Measurements from ENCODE around the gene PTCD1.
A peak's percentile ranks its signal among the peaks of the same experiment; 100 is the strongest.

Gene PTCD1

GRCh38 chr7:99438573-99439480 lies at the start of gene PTCD1, which contains the start of gene CPSF4:
TSS of gene PTCD1 (minus strand) at chr7:99438798. CDS start at chr7:99435242, 3,556 bp downstream.
TSS of gene CPSF4 (plus strand) at chr7:99438943. CDS start at chr7:99439083, 140 bp downstream.
- DNase-seq (ENCODE audit: low read depth): peak; percentile 80

GRCh38 chr7:99485094-99485493 lies 46.5 kb upstream of the PTCD1 start:
- DNase-seq (ENCODE audit: low read depth): no peak

GRCh38 chr7:99478464-99479440 lies 40.2 kb upstream of the PTCD1 start:
- no peak for DNase-seq (ENCODE audit: low read depth)

DNA sequence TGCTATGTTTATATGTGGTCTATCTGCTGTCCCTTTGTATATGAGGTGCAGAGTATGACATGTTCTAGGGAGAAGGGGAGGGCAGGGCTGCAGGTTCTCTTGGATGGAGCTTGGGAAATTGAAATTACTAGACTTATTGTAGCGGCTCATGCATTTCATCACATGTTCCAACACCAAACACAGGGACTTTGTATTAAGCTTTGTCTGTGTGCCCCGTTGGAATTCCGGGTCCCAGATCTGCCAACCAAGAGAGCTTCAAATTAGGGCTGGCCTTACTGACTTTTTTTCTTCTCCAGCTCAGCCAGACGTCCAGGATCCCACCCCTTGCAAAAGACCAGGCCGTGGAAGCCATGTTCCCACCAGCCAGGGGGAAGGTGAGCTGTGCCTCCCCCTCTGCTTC lies 37.5 kb upstream of the PTCD1 start:
- DNase-seq (ENCODE audit: low read depth): no peak

- DNase-seq (ENCODE audit: low read depth): no peak
Measured at GRCh38 chr7:99473315-99473596, 34.7 kb upstream of the PTCD1 start.

DNA sequence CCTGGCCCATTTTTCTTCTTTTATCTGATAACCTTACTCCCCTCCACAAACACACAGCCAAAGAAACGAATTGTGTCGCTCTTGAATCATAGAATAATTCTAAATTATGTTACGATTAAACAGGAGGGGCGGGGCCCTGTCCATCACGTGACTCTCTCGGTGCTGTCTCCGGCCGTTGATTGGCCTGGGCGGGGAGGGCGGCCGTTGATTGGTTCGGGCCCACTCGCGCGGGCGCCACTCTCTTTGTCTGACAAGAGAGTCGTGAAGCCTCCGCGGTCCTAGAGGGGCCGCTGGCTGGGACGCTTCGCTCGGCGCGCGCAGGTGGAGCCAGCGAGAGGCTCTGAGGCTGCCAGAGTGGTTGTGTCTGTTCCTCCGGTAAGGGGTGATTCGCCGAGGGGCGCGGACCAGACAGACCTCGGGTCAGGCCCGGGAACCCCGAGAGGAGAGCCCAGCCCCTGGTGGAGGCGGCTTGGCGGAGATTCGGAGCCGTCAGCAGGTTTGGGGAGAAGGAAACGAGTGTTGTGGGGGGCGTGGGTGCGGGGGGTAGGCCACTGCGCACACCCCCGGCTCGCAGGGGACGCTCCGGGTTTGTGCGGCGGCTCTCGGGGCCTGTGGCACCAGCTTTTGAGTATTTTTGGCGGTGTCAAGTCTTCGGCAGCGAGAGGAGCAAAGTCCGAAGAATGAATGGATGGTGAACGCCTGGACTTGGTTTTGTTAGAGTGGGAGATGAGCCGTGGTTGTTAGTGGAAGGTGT lies 34.1 kb upstream of the PTCD1 start, which contains the start of gene ZNF789:
ZNF789 (plus strand) TSS at position 330 of the 754 bp plus-strand sequence. CDS start 3,567 bp downstream, outside the sequence.
- peak; percentile 98 for DNase-seq (ENCODE audit: low read depth)

GRCh38 chr7:99469381-99470065 lies 30.9 kb upstream of the PTCD1 start:
- no peak for DNase-seq (ENCODE audit: low read depth)

DNA sequence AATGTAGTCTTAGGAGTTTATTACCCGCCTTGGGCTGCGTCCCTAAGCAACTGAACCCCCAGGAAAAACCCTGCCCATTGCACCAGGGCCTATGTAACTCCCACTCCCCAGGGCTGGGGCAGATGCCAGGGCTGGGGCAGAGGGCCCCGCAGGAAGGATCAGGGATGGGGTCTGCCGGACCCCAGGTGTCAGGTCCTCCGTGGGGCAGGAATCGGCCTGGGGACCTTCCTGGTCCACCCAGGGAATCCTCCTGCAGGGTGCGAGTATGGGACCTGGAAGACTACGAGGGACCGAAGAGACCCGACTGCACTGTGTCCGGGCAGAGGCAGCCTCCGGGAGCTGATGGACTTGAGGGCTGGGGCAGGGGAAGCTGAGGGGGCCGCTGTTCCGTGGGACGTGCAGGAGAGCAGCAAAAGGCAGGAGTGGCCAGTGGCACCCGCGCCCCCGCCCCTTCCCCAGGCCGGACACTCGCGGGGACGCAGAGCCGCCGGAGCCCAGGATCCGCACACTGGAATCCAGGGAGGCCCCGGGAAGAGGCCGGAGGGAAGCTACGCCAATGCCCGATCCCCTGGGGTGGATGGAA lies 29.8 kb upstream of the PTCD1 start:
- DNase-seq (ENCODE audit: low read depth): no peak

DNA sequence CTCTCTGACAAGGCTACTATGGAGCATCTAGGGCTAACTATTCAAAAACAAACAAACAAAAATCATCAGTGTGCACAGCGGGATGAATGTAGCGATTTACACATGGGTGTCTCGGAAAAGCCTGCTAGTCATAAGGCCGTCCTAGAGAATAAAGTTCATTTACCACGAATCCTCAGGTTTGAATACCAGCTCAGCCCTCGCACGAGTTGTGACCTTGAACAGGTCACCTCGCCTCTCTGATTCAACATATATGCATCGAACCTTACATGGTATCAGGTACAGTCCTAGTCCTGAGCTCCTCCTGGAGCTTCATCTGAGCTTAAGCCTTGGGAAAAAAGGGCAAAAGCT lies 26.8 kb upstream of the PTCD1 start:
- no peak for DNase-seq (ENCODE audit: low read depth)

GRCh38 chr7:99461221-99461620 lies 22.6 kb upstream of the PTCD1 start:
- DNase-seq (ENCODE audit: low read depth): no peak

DNA sequence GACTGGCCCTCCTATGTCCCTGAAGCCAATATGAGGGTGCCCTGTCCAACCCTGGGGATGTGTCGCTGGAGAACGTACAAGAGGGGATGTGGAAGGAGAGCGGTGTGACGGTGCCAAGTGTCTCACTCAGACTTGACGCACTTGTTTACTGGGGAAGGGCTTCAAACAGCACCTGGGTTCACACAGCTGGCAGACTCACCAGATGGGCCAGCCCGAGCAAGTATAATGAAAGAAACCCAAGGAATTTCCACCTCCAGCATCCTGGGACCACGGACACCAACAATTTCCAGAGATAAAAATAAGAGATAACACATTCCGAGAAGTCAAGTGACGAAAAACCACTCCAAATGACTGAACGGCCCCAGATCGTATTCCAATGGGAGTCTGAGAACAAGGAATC lies 22.1 kb upstream of the PTCD1 start:
- DNase-seq (ENCODE audit: low read depth): no peak

- no peak for DNase-seq (ENCODE audit: low read depth)
Measured at GRCh38 chr7:99459087-99459486, 20.5 kb upstream of the PTCD1 start.

GRCh38 chr7:99457650-99458493 lies 19.3 kb upstream of the PTCD1 start:
- no peak for DNase-seq (ENCODE audit: low read depth)

- no peak for DNase-seq (ENCODE audit: low read depth)
Measured at GRCh38 chr7:99457050-99457649, 18.6 kb upstream of the PTCD1 start.

- no peak for DNase-seq (ENCODE audit: low read depth)
Measured at GRCh38 chr7:99456288-99456687, 17.7 kb upstream of the PTCD1 start.

GRCh38 chr7:99455874-99456273 lies 17.3 kb upstream of the PTCD1 start:
- DNase-seq (ENCODE audit: low read depth): no peak

DNA sequence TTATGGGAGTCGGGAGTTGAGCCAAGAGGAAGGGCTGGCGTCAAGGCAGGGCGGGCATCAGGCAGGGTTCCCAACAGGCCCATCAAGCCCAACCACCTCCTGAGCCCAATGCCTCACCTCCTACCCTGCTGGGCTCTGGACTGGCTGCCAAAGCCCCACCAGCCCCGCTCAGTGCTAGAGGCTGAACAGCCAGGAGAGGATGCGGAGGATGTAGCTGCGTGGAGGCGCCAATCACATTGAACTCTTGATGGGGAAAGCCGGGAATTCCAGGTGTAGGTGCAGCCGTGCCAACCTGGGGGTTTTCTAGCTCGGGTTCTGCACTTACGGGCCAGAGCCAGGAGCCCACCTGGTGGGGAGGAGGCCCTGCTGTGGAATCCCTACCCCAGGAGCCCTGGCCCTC lies 14.5 kb upstream of the PTCD1 start:
- DNase-seq (ENCODE audit: low read depth): no peak

GRCh38 chr7:99452541-99452940 lies 13.9 kb upstream of the PTCD1 start:
- no peak for DNase-seq (ENCODE audit: low read depth)

DNA sequence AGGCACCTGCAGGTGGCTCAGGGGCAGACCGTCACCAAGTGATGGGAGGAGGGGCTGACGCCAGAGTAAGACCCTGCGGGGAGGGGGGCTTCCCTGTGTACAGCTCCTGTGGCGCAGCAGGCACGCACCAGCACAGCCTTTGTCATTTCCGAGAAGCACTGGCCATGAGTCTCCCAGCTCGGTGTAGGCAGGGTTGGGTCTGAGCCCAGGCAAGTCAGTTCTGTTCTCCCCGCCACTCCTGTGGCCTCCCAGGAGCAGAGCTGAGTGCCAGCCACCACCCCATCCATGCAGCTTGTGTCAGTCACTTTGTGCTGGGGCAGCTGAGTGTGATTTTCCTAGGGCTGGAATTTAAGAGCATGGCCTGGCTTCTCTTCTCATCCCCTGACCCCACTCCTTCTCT lies 13.3 kb upstream of the PTCD1 start:
- DNase-seq (ENCODE audit: low read depth): no peak

GRCh38 chr7:99449326-99449725 lies 10.7 kb upstream of the PTCD1 start:
- no peak for DNase-seq (ENCODE audit: low read depth)
